Loucy (cell line): Measurements from ENCODE around the gene STX8.

Experiments
- H2AFZ ChIP-seq: fragments of 200-600 bp; sonication (generic); 2 replicates; pipeline ENCODE4 v1.6.0; 2016; ENCODE audit warnings: antibody characterized with exemption, mild to moderate bottlenecking, low read length, moderate library complexity
- H3F3A ChIP-seq: fragments of 200-600 bp; 2 replicates; pipeline ENCODE4 v1.6.0; 2016; ENCODE audit warnings: antibody characterized with exemption, low read depth, mild to moderate bottlenecking
- H3K27me3 ChIP-seq: fragments of 200-600 bp; sonication (generic); 2 replicates; pipeline ENCODE4 v1.6.1; 2014; ENCODE audit warnings: low read length, mild to moderate bottlenecking; ENCODE audit not compliant: insufficient read depth, poor library complexity, severe bottlenecking
- H3K36me3 ChIP-seq: fragments of 200-600 bp; sonication (generic); 2 replicates; pipeline ENCODE4 v1.6.1; 2016; ENCODE audit warnings: low read length; ENCODE audit not compliant: insufficient read depth
- H3K4me1 ChIP-seq: fragments of 200-600 bp; sonication (generic); 2 replicates; pipeline ENCODE4 v1.5.1; 2014; ENCODE audit warnings: low read length, mild to moderate bottlenecking; ENCODE audit not compliant: insufficient read depth, poor library complexity, severe bottlenecking
- H3K4me2 ChIP-seq: fragments of 200-600 bp; sonication (generic); 2 replicates; pipeline ENCODE4 v1.6.0; 2014; ENCODE audit warnings: antibody characterized with exemption, low read length, low read depth, mild to moderate bottlenecking; ENCODE audit not compliant: poor library complexity, severe bottlenecking
- H3K4me3 ChIP-seq: fragments of 200-600 bp; sonication (generic); 2 replicates; pipeline ENCODE4 v1.5.1; 2014; ENCODE audit warnings: low read length, mild to moderate bottlenecking, mixed read lengths; ENCODE audit not compliant: poor library complexity, severe bottlenecking
- H3K79me2 ChIP-seq: fragments of 200-600 bp; sonication (generic); 2 replicates; pipeline ENCODE4 v1.6.1; 2014; ENCODE audit warnings: low read length; ENCODE audit not compliant: insufficient read depth
- H3K9ac ChIP-seq: fragments of 200-600 bp; sonication (generic); 2 replicates; pipeline ENCODE4 v1.6.0; 2014; ENCODE audit warnings: mild to moderate bottlenecking, low read depth, low read length, moderate library complexity; ENCODE audit not compliant: poor library complexity, severe bottlenecking
- H3K9me2 ChIP-seq: fragments of 200-600 bp; sonication (generic); replicated peaks from 2 replicates; pipeline ENCODE4 v1.6.1; 2016; ENCODE audit warnings: low read depth, low read length, mixed read lengths
- H3K9me3 ChIP-seq: fragments of 200-600 bp; sonication (generic); 2 replicates; pipeline ENCODE4 v1.6.1; 2014; ENCODE audit warnings: mild to moderate bottlenecking, antibody characterized with exemption, low read length, low read depth; ENCODE audit not compliant: insufficient read depth
- H4K20me1 ChIP-seq: fragments of 200-600 bp; sonication (generic); 2 replicates; pipeline ENCODE4 v1.6.0; 2014; ENCODE audit warnings: antibody characterized with exemption, low read length, mild to moderate bottlenecking; ENCODE audit not compliant: insufficient read depth, poor library complexity, severe bottlenecking
- CTCF ChIP-seq: fragments of 200-600 bp; sonication (generic); conservative IDR thresholded peaks from 2 replicates; pipeline ENCODE4 v1.5.1; 2014; ENCODE audit warnings: mild to moderate bottlenecking, antibody characterized with exemption, low read length
- EZH2phosphoT487 ChIP-seq: fragments of 200-600 bp; IDR thresholded peaks from 2 replicates; pipeline ENCODE4 v1.6.1; 2018; ENCODE audit warnings: antibody characterized with exemption, mild to moderate bottlenecking, moderate library complexity, borderline replicate concordance

The STX8 gene

GRCh38 chr17:9479964-9480363 is 95.7 kb downstream of the STX8 start:
- Histone ChIP-seq H4K20me1 (no peaks in the 10 kb centered on the region), H3K4me2 (no peak overlapping the region), H3K9me2 (no peaks in the 10 kb centered on the region), H3K9me3 (no peaks in the 10 kb centered on the region), H3K27me3 (no peaks in the 10 kb centered on the region), H3K4me1 (no peaks in the 10 kb centered on the region), H2AFZ (no peak overlapping the region), H3K36me3 (no peaks in the 10 kb centered on the region), H3K79me2 (no peaks in the 10 kb centered on the region), H3K9ac (no peak overlapping the region), H3K4me3 (no peak overlapping the region), H3F3A (no peaks in the 10 kb centered on the region)
- TF ChIP-seq EZH2phosphoT487: no peak
- no peak for TF ChIP-seq CTCF

DNA sequence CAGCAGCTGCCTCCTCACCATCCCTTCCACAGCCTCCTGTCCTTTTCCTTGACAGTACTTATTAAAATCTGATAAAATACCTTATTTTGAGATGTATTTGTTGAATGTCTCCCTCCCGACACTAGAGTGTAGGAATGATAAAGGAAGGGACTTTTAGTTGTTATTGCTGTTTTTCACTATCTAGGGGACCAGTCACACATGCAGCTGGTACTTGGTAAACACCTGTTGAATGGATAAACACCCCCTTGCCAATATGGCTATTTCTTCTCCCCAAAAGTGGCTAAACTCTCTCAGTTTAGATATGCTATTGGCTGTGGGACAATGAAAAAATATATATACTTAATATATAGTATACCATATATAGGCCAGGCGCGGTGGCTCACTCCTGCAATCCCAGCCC is 96.7 kb downstream of the STX8 start:
- Histone ChIP-seq H3K4me3 (no peak overlapping the region), H4K20me1 (no peaks in the 10 kb centered on the region), H3K4me1 (no peaks in the 10 kb centered on the region), H3K36me3 (no peaks in the 10 kb centered on the region), H2AFZ (no peak overlapping the region), H3K4me2 (no peak overlapping the region), H3K27me3 (no peaks in the 10 kb centered on the region), H3K9me2 (no peaks in the 10 kb centered on the region), H3K79me2 (no peaks in the 10 kb centered on the region), H3K9me3 (no peaks in the 10 kb centered on the region), H3F3A (no peaks in the 10 kb centered on the region), H3K9ac (no peak overlapping the region)
- TF ChIP-seq CTCF (no peak), EZH2phosphoT487 (no peak)

DNA sequence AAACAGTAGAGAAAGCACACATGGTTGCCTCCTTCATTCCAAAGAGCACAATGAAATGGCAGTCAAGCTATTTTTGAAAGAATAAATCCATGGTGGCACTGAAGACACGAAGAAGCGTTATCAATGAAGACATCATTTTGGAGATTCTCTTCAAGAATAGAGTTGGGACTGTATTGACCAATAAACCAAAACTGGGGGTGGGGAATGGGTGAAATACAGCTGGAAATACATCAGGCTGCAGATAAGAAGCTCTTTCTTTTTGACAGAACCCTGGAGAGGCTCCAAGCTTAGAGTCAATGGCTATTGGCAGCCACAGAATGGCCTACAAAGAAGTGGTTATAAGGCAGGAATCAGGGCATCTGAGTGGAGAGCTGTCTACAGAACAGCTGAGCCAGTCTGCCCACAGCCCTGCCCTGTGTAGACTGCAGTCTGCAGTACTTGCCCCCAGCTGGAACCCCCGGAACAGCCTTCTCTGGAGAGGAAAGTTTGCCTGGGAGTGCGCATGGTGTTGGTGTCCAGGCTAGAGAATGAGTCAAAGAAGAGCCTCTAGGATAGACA is 100.4 kb downstream of the STX8 start:
- no peaks in the 10 kb centered on the region for H3K79me2 ChIP-seq
- H3K27me3 ChIP-seq: no peaks in the 10 kb centered on the region
- H3F3A ChIP-seq: peaks cover 4% of the 10 kb centered on the region
- H3K4me3 ChIP-seq: no peak overlapping the region
- no peaks in the 10 kb centered on the region for H3K9me3 ChIP-seq
- H4K20me1 ChIP-seq: no peaks in the 10 kb centered on the region
- no peak for TF ChIP-seq EZH2phosphoT487
- no peak for TF ChIP-seq CTCF
- H3K9me2 ChIP-seq: no peaks in the 10 kb centered on the region
- H3K9ac ChIP-seq: no peak overlapping the region
- H3K4me1 ChIP-seq: peaks cover 15% of the 10 kb centered on the region
- no peak overlapping the region for H2AFZ ChIP-seq
- no peak overlapping the region for H3K4me2 ChIP-seq
- no peaks in the 10 kb centered on the region for H3K36me3 ChIP-seq
